Heart left ventricle (tissue), 16 donors: ENCODE data around the gene MEG3. TPM values are rescaled to one million over a fixed set of nuclear protein-coding genes. Genes with fewer than 3 reads are reported as not detected.

Experiments
- ATAC-seq, 4 donors: fragments of 200-7000 bp; cut with Tn5 transposase; one replicate each; pipeline ENCODE4 v1.9.1; 2020 to 2022; ENCODE audit warnings: moderate library complexity in 4 of 4, mild to moderate bottlenecking in 3 of 4, moderate number of reproducible peaks in 1 of 4
- DNase-seq, 5 donors: peaks; one replicate each; pipeline ENCODE4 v3.0.0-alpha.2; 2020
- H3K27ac ChIP-seq, 12 donors: fragments of 200-600 bp; sonication (generic) in 4 of 12; one replicate each; pipeline versions ENCODE4 v1.5.0 to v1.8.0; 2016 to 2022; ENCODE audit warnings: mild to moderate bottlenecking in 2 of 12
- H3K27me3 ChIP-seq, 9 donors: fragments of 200-600 bp; sonication (generic) in 2 of 9; one replicate each; pipeline versions ENCODE4 v1.5.1 to v1.8.0; 2016 to 2022; ENCODE audit warnings: mild to moderate bottlenecking in 3 of 9
- H3K36me3 ChIP-seq, 9 donors: fragments of 200-600 bp; sonication (generic) in 2 of 9; one replicate each; pipeline versions ENCODE4 v1.5.0 to v1.8.0; 2018 to 2022; ENCODE audit warnings: mild to moderate bottlenecking in 2 of 9
- H3K4me1 ChIP-seq, 12 donors: fragments of 200-600 bp; sonication (generic) in 4 of 12; one replicate each; pipeline versions ENCODE4 v1.5.0 to v1.8.0; 2016 to 2022; ENCODE audit warnings: mild to moderate bottlenecking in 3 of 12
- H3K4me3 ChIP-seq, 12 donors: fragments of 200-600 bp; sonication (generic) in 4 of 12; one replicate each; pipeline versions ENCODE4 v1.5.0 to v1.8.0; 2017 to 2022; ENCODE audit warnings: mild to moderate bottlenecking in 9 of 12, moderate library complexity in 4 of 12
- H3K9me3 ChIP-seq, 12 donors: fragments of 200-600 bp; sonication (generic) in 4 of 12; one replicate each; pipeline versions ENCODE4 v1.5.0 to v1.8.0; 2016 to 2022; ENCODE audit warnings: mild to moderate bottlenecking in 1 of 12
- CTCF ChIP-seq, 12 donors: fragments of 200-600 bp; sonication (generic) in 4 of 12; IDR thresholded peaks; one replicate each; pipeline versions ENCODE4 v1.5.0 to v1.8.0; 2018 to 2022; ENCODE audit warnings: antibody characterized with exemption in 12 of 12, mild to moderate bottlenecking in 5 of 12
- POLR2A ChIP-seq, 2 donors: fragments of 450-650 bp; IDR thresholded peaks; one replicate each; pipeline ENCODE4 v1.6.1; 2017; ENCODE audit warnings: antibody characterized with exemption in 2 of 2, mild to moderate bottlenecking in 2 of 2, moderate library complexity in 2 of 2
- WGBS, 4 donors: extraction: QIAGEN DNeasy Blood & Tissue Kit in 2 of 4; methylation state at CpG; one replicate each; pipeline versions ENCODE4 v1.1.5 to v1.1.7; 2013 to 2018; 5-methylcytosine and 5-hydroxymethylcytosine counted together
- intact Hi-C, 10 donors: fragments of 100-400 bp; cut with DNase I; formaldehyde crosslinking; loops; one replicate each; pipeline versions ENCODE4 v1.11.1 to v1.14.2; 2022
- polyA plus RNA-seq, 2 donors: library from polyadenylated mRNA; stranded (reverse); fragments of 200-250 nt; gene quantifications; one replicate each; pipeline ENCODE4 v1.2.3, GENCODE V29; 2013
- total RNA-seq, 9 donors: library from RNA; depleted of rRNA in 2 of 9; stranded (reverse); fragments of >200 nt in 2 of 9; fragmentation: NEBNext Ultra II Directional in 3 of 9; extraction: Animal tissue kit (Norgen Biotek cat#: 25700) in 3 of 9; gene quantifications; one replicate each; pipeline versions ENCODE4 v1.1.0 to v1.2.4, GENCODE V29; 2016 to 2023
- donor health status: ischemic (EF 13 %, LVEDD 7.1; RV severe dilation, severe dysfunction).
- donor health status: healthy with polysubstance abuse.
- donor health status: DM: no; HTN: yes; CAD: no.
- donor health status: DM: no; HTN: no; CAD: no.
- donor health status: ischemic (EF 25% LVEDD 6.9; RV normal size, moderate dysfunction).
- donor health status: ischemic (EF 25% LVEDD 5.7; RV mildly dilated, moderate dysfunction).
- donor health status: healthy.
- donor health status: DM: yes; HTN: yes; CAD: no.
- donor health status: ischemic (EF 35%, LVEDD 5.7; RV mildly dilated, moderate dysfunction).
- donor health status: nonischemic (EF 11% LVEDD 7.7; RV severe dilation, severe dysfunction).
- donor health status: DM: yes; HTN: yes; CAD: no.
- donor health status: PGD.
- donor health status: ischemic (EF 29% LVEDD 5.4; RV normal size, mild dysfunction).
- donor health status: nonischemic (EF 23%, LVEDD 6.1; RV moderate dilation, normal function).

Gene MEG3
- total and polyA plus RNA-seq, 11 donors: 3.6 to 37.7 (median 9.9) TPM

GRCh38 chr14:100885617-100886016 lies 59.7 kb downstream of the MEG3 start:
- no peaks in the 10 kb centered on the region for H3K9me3 ChIP-seq
- WGBS, 4 donors: 38 to 50% (median 44%) methylated on average over 5 of the region's 5 CpGs
- H3K27me3 ChIP-seq: peaks cover 0 to 7% (median 0%) of the 10 kb centered on the region in 9 donors
- H3K27ac ChIP-seq: no peak overlapping the region
- no peaks in the 10 kb centered on the region for H3K36me3 ChIP-seq
- no peak for TF ChIP-seq CTCF (IDR thresholded peaks at IDR 0.05)
- TF ChIP-seq POLR2A (IDR thresholded peaks at IDR 0.05): no peak
- no peak overlapping the region for H3K4me3 ChIP-seq
- ATAC-seq: no peak
- intact Hi-C loops: no loop called here
- no peaks in the 10 kb centered on the region for H3K4me1 ChIP-seq
- no peak for DNase-seq

- H3K4me1 ChIP-seq: no peaks in the 10 kb centered on the region
- WGBS, 4 donors: 72 to 76% (median 73%) methylated on average over 6 of the region's 6 CpGs
- no peaks in the 10 kb centered on the region for H3K36me3 ChIP-seq
- no peak overlapping the region for H3K27ac ChIP-seq
- intact Hi-C loops: no loop called here
- no peaks in the 10 kb centered on the region for H3K9me3 ChIP-seq
- H3K27me3 ChIP-seq: peaks cover 0 to 18% (median 0%) of the 10 kb centered on the region in 9 donors
- DNase-seq: peak in 1 of 5 donors; percentile 9
- no peak for TF ChIP-seq POLR2A (IDR thresholded peaks at IDR 0.05)
- TF ChIP-seq CTCF (IDR thresholded peaks at IDR 0.05): no peak
- no peak overlapping the region for H3K4me3 ChIP-seq
- ATAC-seq: no peak
These were observed 61.9 kb downstream of the MEG3 start for GRCh38 chr14:100887728-100888335.

GRCh38 chr14:100888789-100889315 lies 62.9 kb downstream of the MEG3 start:
- H3K4me1 ChIP-seq: no peaks in the 10 kb centered on the region
- no peaks in the 10 kb centered on the region for H3K36me3 ChIP-seq
- ATAC-seq (no peak), DNase-seq (no peak)
- H3K9me3 ChIP-seq: no peaks in the 10 kb centered on the region
- TF ChIP-seq CTCF (IDR thresholded peaks at IDR 0.05): no peak
- no peak for TF ChIP-seq POLR2A (IDR thresholded peaks at IDR 0.05)
- peaks cover 0 to 23% (median 0%) of the 10 kb centered on the region in 9 donors for H3K27me3 ChIP-seq
- intact Hi-C loops: no loop called here
- WGBS, 4 donors: 70 to 75% (median 72%) methylated on average over 5 of the region's 5 CpGs
- H3K4me3 ChIP-seq: no peak overlapping the region
- no peak overlapping the region for H3K27ac ChIP-seq

- peak in 2 of 5 donors; percentile 14 to 44 for DNase-seq
- peaks cover 0 to 26% (median 0%) of the 10 kb centered on the region in 9 donors for H3K27me3 ChIP-seq
These were observed 63.7 kb downstream of the MEG3 start for GRCh38 chr14:100889641-100890040.

More at GRCh38 chr14:100889641-100890040, 63.7 kb downstream of the MEG3 start:
- no peaks in the 10 kb centered on the region for H3K9me3 ChIP-seq
- 88 to 94% (median 91%) methylated on average over 5 to 6 of the region's 6 CpGs for WGBS, 4 donors
- no peak overlapping the region for H3K27ac ChIP-seq
- no peak for ATAC-seq
- no peaks in the 10 kb centered on the region for H3K4me1 ChIP-seq
- intact Hi-C loops: no loop called here
- no peak overlapping the region for H3K4me3 ChIP-seq
- no peaks in the 10 kb centered on the region for H3K36me3 ChIP-seq
- TF ChIP-seq CTCF (IDR thresholded peaks at IDR 0.05) (no peak), POLR2A (IDR thresholded peaks at IDR 0.05) (no peak)
